H9 (cell line): ENCODE data around the gene NUDCD2. TPM values are rescaled to one million over a fixed set of nuclear protein-coding genes. Genes with fewer than 3 reads are reported as not detected.

ENCODE experiments used
- DNase-seq: peaks from one replicate; pipeline ENCODE4 v3.0.0-alpha.2; 2017
- H2AFZ ChIP-seq: one replicate; pipeline ENCODE4 v1.6.1; 2013; ENCODE audit warnings: mild to moderate bottlenecking, low read length, control low read depth, moderate library complexity
- H2AK5ac ChIP-seq: 2 replicates; pipeline ENCODE4 v1.6.1; 2013; ENCODE audit warnings: low read length, control low read depth, mixed read lengths; ENCODE audit not compliant: insufficient read length
- H2BK120ac ChIP-seq: one replicate; pipeline ENCODE4 v1.6.1; 2013; ENCODE audit warnings: low read depth, mild to moderate bottlenecking, low read length, control low read depth, inconsistent platforms; ENCODE audit not compliant: poor library complexity, severe bottlenecking
- H2BK12ac ChIP-seq: 2 replicates; pipeline ENCODE4 v1.6.1; 2013; ENCODE audit warnings: low read length, control low read depth, mixed read lengths, low read depth; ENCODE audit not compliant: insufficient read length
- H2BK15ac ChIP-seq: 2 replicates; pipeline ENCODE4 v1.6.1; 2013; ENCODE audit warnings: low read depth, low read length, control low read depth
- H2BK20ac ChIP-seq: one replicate; pipeline ENCODE4 v1.6.1; 2013; ENCODE audit warnings: low read depth, mild to moderate bottlenecking, low read length, control low read depth, inconsistent platforms; ENCODE audit not compliant: poor library complexity, severe bottlenecking
- H2BK5ac ChIP-seq: 2 replicates; pipeline ENCODE4 v1.6.1; 2013; ENCODE audit warnings: low read length, control low read depth, mixed read lengths; ENCODE audit not compliant: insufficient read length
- H3K14ac ChIP-seq: 2 replicates; pipeline ENCODE4 v1.6.1; 2013; ENCODE audit warnings: low read length, control low read depth; ENCODE audit not compliant: insufficient read depth
- H3K18ac ChIP-seq: 2 replicates; pipeline ENCODE4 v1.6.1; 2013; ENCODE audit warnings: low read depth, mild to moderate bottlenecking, mixed read lengths, low read length, control low read depth; ENCODE audit not compliant: insufficient read length
- H3K23ac ChIP-seq: 2 replicates; pipeline ENCODE4 v1.6.1; 2013; ENCODE audit warnings: low read length, control low read depth, mixed read lengths, low read depth; ENCODE audit not compliant: insufficient read length
- H3K23me2 ChIP-seq: 2 replicates; pipeline ENCODE4 v1.6.1; 2013; ENCODE audit warnings: low read depth, mild to moderate bottlenecking, mixed read lengths, low read length, control low read depth; ENCODE audit not compliant: insufficient read length, poor library complexity, severe bottlenecking
- H3K27ac ChIP-seq: 2 replicates; pipeline ENCODE4 v1.5.1; 2013; ENCODE audit warnings: low read length, control low read depth, mixed read lengths, low read depth; ENCODE audit not compliant: insufficient read length
- H3K27me3 ChIP-seq: 2 replicates; pipeline ENCODE4 v1.6.1; 2013; ENCODE audit warnings: low read length, control low read depth, inconsistent platforms; ENCODE audit not compliant: insufficient read depth
- H3K4ac ChIP-seq: 2 replicates; pipeline ENCODE4 v1.6.1; 2013; ENCODE audit warnings: low read depth, mild to moderate bottlenecking, control low read depth, inconsistent platforms, low read length, moderate library complexity
- H3K4me1 ChIP-seq: 2 replicates; pipeline ENCODE4 v1.6.1; 2013; ENCODE audit warnings: low read length, control low read depth, inconsistent platforms; ENCODE audit not compliant: insufficient read depth
- H3K4me2 ChIP-seq: 2 replicates; pipeline ENCODE4 v1.6.1; 2013; ENCODE audit warnings: low read length, control low read depth, mixed read lengths; ENCODE audit not compliant: insufficient read length, insufficient read depth
- H3K56ac ChIP-seq: 2 replicates; pipeline ENCODE4 v1.6.1; 2013; ENCODE audit warnings: low read depth, mild to moderate bottlenecking, mixed read lengths, low read length, control low read depth; ENCODE audit not compliant: insufficient read length
- H3K79me1 ChIP-seq: 2 replicates; pipeline ENCODE4 v1.6.1; 2013; ENCODE audit warnings: low read depth, mild to moderate bottlenecking, moderate library complexity, low read length, control low read depth, inconsistent platforms; ENCODE audit not compliant: insufficient read depth, poor library complexity, severe bottlenecking
- H3K79me2 ChIP-seq: 2 replicates; pipeline ENCODE4 v1.6.1; 2013; ENCODE audit warnings: low read length, control low read depth, inconsistent platforms; ENCODE audit not compliant: insufficient read depth
- H3K9ac ChIP-seq: 2 replicates; pipeline ENCODE4 v1.6.1; 2013; ENCODE audit warnings: low read length, control low read depth, mixed read lengths; ENCODE audit not compliant: insufficient read length; ENCODE audit errors: extremely low read depth
- H3K9me3 ChIP-seq: one replicate; pipeline ENCODE4 v1.6.1; 2013; ENCODE audit warnings: low read depth, low read length, inconsistent platforms; ENCODE audit not compliant: control insufficient read depth
- H3T11ph ChIP-seq: one replicate; pipeline ENCODE4 v1.6.1; 2013; ENCODE audit warnings: mild to moderate bottlenecking, low read length, control low read depth, inconsistent platforms
- H4K20me1 ChIP-seq: one replicate; pipeline ENCODE4 v1.6.1; 2013; ENCODE audit not compliant: control insufficient read depth, insufficient read length, insufficient read depth
- H4K5ac ChIP-seq: 2 replicates; pipeline ENCODE4 v1.6.1; 2013; ENCODE audit warnings: low read depth, mild to moderate bottlenecking, mixed read lengths, low read length, control low read depth; ENCODE audit not compliant: insufficient read length
- H4K8ac ChIP-seq: replicated peaks from 2 replicates; pipeline ENCODE4 v1.6.1; 2013; ENCODE audit warnings: low read length, control low read depth, mixed read lengths, low read depth; ENCODE audit not compliant: insufficient read length
- H4K91ac ChIP-seq: 2 replicates; pipeline ENCODE4 v1.6.1; 2013; ENCODE audit warnings: low read depth, mild to moderate bottlenecking, moderate library complexity, mixed read lengths, low read length, control low read depth; ENCODE audit not compliant: insufficient read length
- H3K27ac Mint-ChIP-seq, 3 experiments: 2 replicates in 2 of 3; 3 replicates in 1 of 3; pipeline ENCODE4 v1.8.0; 2020 to 2021; ENCODE audit warnings: mixed read lengths in 3 of 3, mild to moderate bottlenecking in 1 of 3, moderate library complexity in 1 of 3
- H3K27me3 Mint-ChIP-seq: 2 replicates; pipeline ENCODE4 v1.8.0; 2021; ENCODE audit warnings: low read depth, mild to moderate bottlenecking, moderate library complexity, mixed read lengths
- H3K36me3 Mint-ChIP-seq, 3 experiments: 2 replicates in 2 of 3; 3 replicates in 1 of 3; pipeline ENCODE4 v1.8.0; 2020 to 2021; ENCODE audit warnings: low read depth in 3 of 3, mixed read lengths in 3 of 3; ENCODE audit not compliant: insufficient read depth in 1 of 3
- H3K4me1 Mint-ChIP-seq, 2 experiments: 2 replicates each; pipeline ENCODE4 v1.8.0; 2020; ENCODE audit warnings: mixed read lengths in 2 of 2
- H3K4me3 Mint-ChIP-seq, 2 experiments: 2 replicates in 1 of 2; 3 replicates in 1 of 2; pipeline ENCODE4 v1.8.0; 2020 to 2021; ENCODE audit warnings: mild to moderate bottlenecking in 2 of 2, mixed read lengths in 2 of 2, moderate library complexity in 1 of 2
- H3K9me3 Mint-ChIP-seq, 2 experiments: 2 replicates in 1 of 2; 3 replicates in 1 of 2; pipeline ENCODE4 v1.8.0; 2020; ENCODE audit warnings: mild to moderate bottlenecking in 2 of 2, mixed read lengths in 2 of 2, moderate library complexity in 1 of 2
- WGBS: extraction: QIAGEN DNeasy Blood & Tissue Kit; methylation state at CpG from one replicate; pipeline ENCODE4 v1.1.7; 2013; ENCODE audit warnings: missing lambda C conversion rate, low lambda C conversion rate, mixed read lengths; ENCODE audit not compliant: insufficient read length; ENCODE audit errors: extremely low coverage; 5-methylcytosine and 5-hydroxymethylcytosine counted together
- total RNA-seq: library from RNA; stranded (reverse); gene quantifications from 2 replicates; pipeline ENCODE4 v1.2.1, GENCODE V29; 2021
- TF ChIP-seq, protein P1 (sequence below): fragments of 200-600 bp; sonication (generic); conservative IDR thresholded peaks from 3 replicates; pipeline ENCODE4 v1.8.0; 2021; ENCODE audit warnings: antibody characterized with exemption, mild to moderate bottlenecking

Gene NUDCD2
- total RNA-seq, 1 experiment from 2014 or later: 42.2 TPM

- Histone ChIP-seq H3K23ac (no peak overlapping the region), H4K20me1 (no peaks in the 10 kb centered on the region), H4K8ac (no peak overlapping the region), H3K79me1 (no peaks in the 10 kb centered on the region), H3K23me2 (no peaks in the 10 kb centered on the region), H4K5ac (no peak overlapping the region), H2AFZ (no peak overlapping the region), H3K27me3 (no peaks in the 10 kb centered on the region), H3K4me2 (no peak overlapping the region), H3K79me2 (no peaks in the 10 kb centered on the region), H3K56ac (no peak overlapping the region), H3K27ac (no peak overlapping the region), H3K4ac (no peak overlapping the region), H3K14ac (no peak overlapping the region), H3K9me3 (no peaks in the 10 kb centered on the region), H2BK20ac (no peak overlapping the region), H3K9ac (no peak overlapping the region), H4K91ac (no peak overlapping the region), H2AK5ac (no peak overlapping the region), H2BK12ac (no peak overlapping the region), H3T11ph (no peak overlapping the region), H3K4me1 (no peaks in the 10 kb centered on the region), H2BK5ac (no peak overlapping the region), H2BK120ac (no peak overlapping the region), H3K18ac (no peak overlapping the region), H2BK15ac (no peak overlapping the region)
- Mint-ChIP-seq H3K36me3 (peaks cover 40 to 91% (median 73%) of the 10 kb centered on the region in 3 experiments; a peak in 6 of 7 replicates), H3K27ac (no peak overlapping the region), H3K27me3 (no peaks in the 10 kb centered on the region), H3K4me3 (no peak overlapping the region), H3K4me1 (no peaks in the 10 kb centered on the region), H3K9me3 (no peaks in the 10 kb centered on the region)
- no peak for DNase-seq
- TF ChIP-seq, protein P1, sequence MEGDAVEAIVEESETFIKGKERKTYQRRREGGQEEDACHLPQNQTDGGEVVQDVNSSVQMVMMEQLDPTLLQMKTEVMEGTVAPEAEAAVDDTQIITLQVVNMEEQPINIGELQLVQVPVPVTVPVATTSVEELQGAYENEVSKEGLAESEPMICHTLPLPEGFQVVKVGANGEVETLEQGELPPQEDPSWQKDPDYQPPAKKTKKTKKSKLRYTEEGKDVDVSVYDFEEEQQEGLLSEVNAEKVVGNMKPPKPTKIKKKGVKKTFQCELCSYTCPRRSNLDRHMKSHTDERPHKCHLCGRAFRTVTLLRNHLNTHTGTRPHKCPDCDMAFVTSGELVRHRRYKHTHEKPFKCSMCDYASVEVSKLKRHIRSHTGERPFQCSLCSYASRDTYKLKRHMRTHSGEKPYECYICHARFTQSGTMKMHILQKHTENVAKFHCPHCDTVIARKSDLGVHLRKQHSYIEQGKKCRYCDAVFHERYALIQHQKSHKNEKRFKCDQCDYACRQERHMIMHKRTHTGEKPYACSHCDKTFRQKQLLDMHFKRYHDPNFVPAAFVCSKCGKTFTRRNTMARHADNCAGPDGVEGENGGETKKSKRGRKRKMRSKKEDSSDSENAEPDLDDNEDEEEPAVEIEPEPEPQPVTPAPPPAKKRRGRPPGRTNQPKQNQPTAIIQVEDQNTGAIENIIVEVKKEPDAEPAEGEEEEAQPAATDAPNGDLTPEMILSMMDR: no peak
- WGBS: no CpG with 5 or more reads among the region's 2 CpGs
These were observed 18.5 kb upstream of the NUDCD2 start for GRCh38 chr5:163478126-163478981.
